MCF 10A (cell line): ENCODE results near the gene SFTPD. TPM values are rescaled to one million over a fixed set of nuclear protein-coding genes. Genes with fewer than 3 reads are reported as not detected.
A peak's percentile ranks its signal among the peaks of the same experiment; 100 is the strongest.
"Not testable (repeated sequence)": the region's sequence is repeated elsewhere in the genome, so short reads cannot be mapped to it uniquely, and the experiment has no call there.

ENCODE experiments used
- Bru-seq: library from RNA; stranded (reverse); fragments of 400-500 nt; gene quantifications from one replicate; lab custom pipeline; 2021; lab: Mats Ljungman, UMichigan
- BruChase-seq, 2 experiments: library from RNA; stranded (reverse); fragments of 400-500 nt; gene quantifications; one replicate each; lab custom pipeline; 2021; lab: Mats Ljungman, UMichigan
- BruUV-seq: library from RNA; stranded (reverse); fragments of 400-500 nt; replicated peaks from 2 replicates; lab custom pipeline; 2021; lab: Mats Ljungman, UMichigan
- CTCF ChIA-PET: fragments of 300-600 bp; sonication (Branson Sonifier 250); formaldehyde crosslinking; extraction: SDS; loops from one replicate; lab custom pipeline; 2021; ENCODE audit warnings: antibody characterized with exemption, inconsistent platforms; lab: Yijun Ruan, JAX
- POLR2A ChIA-PET: fragments of 300-600, 350-650 bp; sonication (Branson Sonifier 250); formaldehyde crosslinking; extraction: SDS; loops from one replicate; lab custom pipeline; 2020; ENCODE audit warnings: antibody characterized with exemption, inconsistent platforms; lab: Yijun Ruan, JAX
- DNase-seq: peaks from one replicate; pipeline ENCODE4 v3.0.0-alpha.2; 2018; ENCODE audit not compliant: unreplicated experiment
- H3K27ac Mint-ChIP-seq: one replicate; pipeline ENCODE4 v1.8.0; 2022; ENCODE audit warnings: mild to moderate bottlenecking, low read depth, mixed read lengths; ENCODE audit not compliant: unreplicated experiment
- H3K27me3 Mint-ChIP-seq: one replicate; pipeline ENCODE4 v1.8.0; 2022; ENCODE audit warnings: mixed read lengths; ENCODE audit not compliant: insufficient read depth, unreplicated experiment
- H3K36me3 Mint-ChIP-seq: one replicate; pipeline ENCODE4 v1.8.0; 2022; ENCODE audit warnings: mild to moderate bottlenecking, moderate library complexity, mixed read lengths; ENCODE audit not compliant: insufficient read depth, unreplicated experiment
- H3K4me1 Mint-ChIP-seq: one replicate; pipeline ENCODE4 v1.8.0; 2022; ENCODE audit warnings: mixed read lengths; ENCODE audit not compliant: insufficient read depth, unreplicated experiment
- H3K4me3 Mint-ChIP-seq: one replicate; pipeline ENCODE4 v1.8.0; 2022; ENCODE audit warnings: mild to moderate bottlenecking, moderate library complexity, mixed read lengths; ENCODE audit not compliant: unreplicated experiment
- H3K9me3 Mint-ChIP-seq: one replicate; pipeline ENCODE4 v1.8.0; 2022; ENCODE audit warnings: mixed read lengths; ENCODE audit not compliant: unreplicated experiment
- CTCF ChIP-seq: fragments of 200-600 bp; IDR thresholded peaks from one replicate; pipeline ENCODE4 v1.8.0; 2022; ENCODE audit warnings: antibody characterized with exemption, mild to moderate bottlenecking; ENCODE audit not compliant: unreplicated experiment
- intact Hi-C: fragments of 100-400 bp; cut with micrococcal nuclease; formaldehyde crosslinking; loops from 2 replicates; pipeline ENCODE4 v1.14.1; 2022
- long read RNA-seq: library from polyadenylated mRNA; stranded (forward); transcript quantifications from one replicate; pipeline ENCODE4 v2.0.0, GENCODE V29; 2022
- total RNA-seq: library from RNA; stranded (reverse); gene quantifications from 2 replicates; pipeline ENCODE4 v1.2.3, GENCODE V29; 2022

Gene SFTPD
- total RNA-seq (0.23 TPM in 1 of 2 replicates, not detected in the other), Bru-seq, nascent RNA (not detected), BruChase-seq, experiment 1, labeled RNA remaining after a 6-hour chase (not detected), BruChase-seq, experiment 2, labeled RNA remaining after a 2-hour chase (not detected)
- long read RNA-seq = 0 reads

GRCh38 chr10:79948976-79949722 is at the start of gene SFTPD:
SFTPD (minus strand) TSS chr10:79949105; CDS start chr10:79946659, 2,446 bp downstream.
- H3K27ac Mint-ChIP-seq = peak within 1 kb of the TSS; percentile 52
- ChIA-PET POLR2A (interaction anchor here (0.6 to 2.2 kb wide), 11 partner anchors 8 to 1489 kb away, joined by 3 to 12 read pairs (median 4); no protein-coding TSS in a partner anchor), CTCF (interaction anchor here (0.6 to 1.9 kb wide), 5 partner anchors 19 to 426 kb away, joined by 3 to 12 read pairs (median 3); no protein-coding TSS in a partner anchor)
- TF ChIP-seq CTCF = no peak
- no peaks in the 10 kb centered on the region for H3K36me3 Mint-ChIP-seq
- intact Hi-C loops = no loop called here
- H3K4me1 Mint-ChIP-seq = peaks cover 14% of the 10 kb centered on the region
- DNase-seq = peak; percentile 94
- H3K27me3 Mint-ChIP-seq = peaks cover 7% of the 10 kb centered on the region
- no TSS peak for BruUV-seq
- peak within 1 kb of the TSS; percentile 42 for H3K4me3 Mint-ChIP-seq
- peaks cover 9% of the 10 kb centered on the region for H3K9me3 Mint-ChIP-seq

- Mint-ChIP-seq H3K4me1 (no peaks in the 10 kb centered on the region), H3K27ac (no peak overlapping the region), H3K4me3 (no peak overlapping the region), H3K9me3 (no peaks in the 10 kb centered on the region), H3K36me3 (no peaks in the 10 kb centered on the region), H3K27me3 (peaks cover 19% of the 10 kb centered on the region)
- POLR2A ChIA-PET = interaction anchor here (1.4 kb wide), 1 partner anchor 10 kb away, joined by 3 read pairs; no protein-coding TSS in a partner anchor
- CTCF ChIA-PET = no interaction called here
- no peak for DNase-seq
- no TSS peak for BruUV-seq
- TF ChIP-seq CTCF = no peak
- intact Hi-C loops = no loop called here
These were observed 47.2 kb upstream of the SFTPD start for GRCh38 chr10:79995979-79996634.

GRCh38 chr10:79994556-79994955 is 45.7 kb upstream of the SFTPD start:
- intact Hi-C loops = no loop called here
- peaks cover 19% of the 10 kb centered on the region for H3K27me3 Mint-ChIP-seq
- no peak overlapping the region for H3K4me3 Mint-ChIP-seq
- BruUV-seq = no TSS peak
- peaks cover 5% of the 10 kb centered on the region for H3K9me3 Mint-ChIP-seq
- H3K36me3 Mint-ChIP-seq = no peaks in the 10 kb centered on the region
- no peak for DNase-seq
- ChIA-PET POLR2A (interaction anchor here (0.6 to 1.4 kb wide), 2 partner anchors 9 to 87 kb away, joined by 3 read pairs; no protein-coding TSS in a partner anchor), CTCF (interaction anchor here (0.6 kb wide), 1 partner anchor 16 kb away, joined by 3 read pairs; no protein-coding TSS in a partner anchor)
- H3K4me1 Mint-ChIP-seq = no peaks in the 10 kb centered on the region
- no peak for TF ChIP-seq CTCF
- H3K27ac Mint-ChIP-seq = no peak overlapping the region

- CTCF ChIA-PET = interaction anchor here (0.8 kb wide), 1 partner anchor 41 kb away, joined by 3 read pairs; no protein-coding TSS in a partner anchor
- H3K27me3 Mint-ChIP-seq, BruUV-seq, H3K27ac Mint-ChIP-seq, DNase-seq, POLR2A ChIA-PET, H3K36me3 Mint-ChIP-seq, intact Hi-C loops, H3K4me3 Mint-ChIP-seq: not testable (repeated sequence)
- peaks cover 23% of the 10 kb centered on the region for H3K4me1 Mint-ChIP-seq
- peaks cover 16% of the 10 kb centered on the region for H3K9me3 Mint-ChIP-seq
These were observed 39.3 kb upstream of the SFTPD start for GRCh38 chr10:79988199-79988598.

- intact Hi-C loops, BruUV-seq, H3K36me3 Mint-ChIP-seq, DNase-seq, H3K27ac Mint-ChIP-seq, POLR2A ChIA-PET, H3K27me3 Mint-ChIP-seq, H3K4me3 Mint-ChIP-seq: not testable (repeated sequence)
- Mint-ChIP-seq H3K9me3 (peaks cover 16% of the 10 kb centered on the region), H3K4me1 (peaks cover 23% of the 10 kb centered on the region)
- CTCF ChIA-PET = interaction anchor here (0.6 kb wide), 1 partner anchor 1028 kb away, joined by 3 read pairs; no protein-coding TSS in a partner anchor
These were observed 37.8 kb upstream of the SFTPD start for GRCh38 chr10:79986661-79987060.
